Measurements from ENCODE around the gene MEIKIN.

DNA sequence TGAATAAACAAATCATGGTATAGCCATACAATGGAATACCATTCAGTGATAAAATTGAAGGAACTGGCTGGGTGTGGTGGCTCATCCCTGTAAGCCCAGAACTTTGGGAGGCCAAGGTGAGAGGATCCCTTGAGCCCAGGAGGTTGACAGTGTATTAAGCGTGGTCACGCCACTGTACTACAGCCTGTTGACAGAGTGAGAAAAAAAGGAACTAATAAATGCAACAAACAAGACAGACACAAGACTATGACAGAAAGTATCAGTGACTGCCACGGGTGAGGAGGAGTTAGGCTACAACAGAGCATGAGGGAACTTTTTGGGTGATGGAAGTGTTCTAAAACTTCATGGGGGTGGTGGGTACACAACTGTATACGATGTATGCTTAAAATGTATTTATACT is 150.9 kb downstream of the MEIKIN start:
- TF ChIP-seq, protein P1, sequence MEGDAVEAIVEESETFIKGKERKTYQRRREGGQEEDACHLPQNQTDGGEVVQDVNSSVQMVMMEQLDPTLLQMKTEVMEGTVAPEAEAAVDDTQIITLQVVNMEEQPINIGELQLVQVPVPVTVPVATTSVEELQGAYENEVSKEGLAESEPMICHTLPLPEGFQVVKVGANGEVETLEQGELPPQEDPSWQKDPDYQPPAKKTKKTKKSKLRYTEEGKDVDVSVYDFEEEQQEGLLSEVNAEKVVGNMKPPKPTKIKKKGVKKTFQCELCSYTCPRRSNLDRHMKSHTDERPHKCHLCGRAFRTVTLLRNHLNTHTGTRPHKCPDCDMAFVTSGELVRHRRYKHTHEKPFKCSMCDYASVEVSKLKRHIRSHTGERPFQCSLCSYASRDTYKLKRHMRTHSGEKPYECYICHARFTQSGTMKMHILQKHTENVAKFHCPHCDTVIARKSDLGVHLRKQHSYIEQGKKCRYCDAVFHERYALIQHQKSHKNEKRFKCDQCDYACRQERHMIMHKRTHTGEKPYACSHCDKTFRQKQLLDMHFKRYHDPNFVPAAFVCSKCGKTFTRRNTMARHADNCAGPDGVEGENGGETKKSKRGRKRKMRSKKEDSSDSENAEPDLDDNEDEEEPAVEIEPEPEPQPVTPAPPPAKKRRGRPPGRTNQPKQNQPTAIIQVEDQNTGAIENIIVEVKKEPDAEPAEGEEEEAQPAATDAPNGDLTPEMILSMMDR (IDR thresholded peaks at IDR 0.05; ENCODE audit: low read depth, low read length, missing input control) = no peak
- TF ChIP-seq, protein P2, sequence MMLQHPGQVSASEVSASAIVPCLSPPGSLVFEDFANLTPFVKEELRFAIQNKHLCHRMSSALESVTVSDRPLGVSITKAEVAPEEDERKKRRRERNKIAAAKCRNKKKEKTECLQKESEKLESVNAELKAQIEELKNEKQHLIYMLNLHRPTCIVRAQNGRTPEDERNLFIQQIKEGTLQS (IDR thresholded peaks at IDR 0.05) = no peak
- no peak for TF ChIP-seq SP1 (IDR thresholded peaks at IDR 0.05)
- TF ChIP-seq GABPA (IDR thresholded peaks at IDR 0.05 in 1 of 2, conservative IDR thresholded peaks at IDR 0.05 in 1 of 2) = no peak
- TF ChIP-seq, protein P3, sequence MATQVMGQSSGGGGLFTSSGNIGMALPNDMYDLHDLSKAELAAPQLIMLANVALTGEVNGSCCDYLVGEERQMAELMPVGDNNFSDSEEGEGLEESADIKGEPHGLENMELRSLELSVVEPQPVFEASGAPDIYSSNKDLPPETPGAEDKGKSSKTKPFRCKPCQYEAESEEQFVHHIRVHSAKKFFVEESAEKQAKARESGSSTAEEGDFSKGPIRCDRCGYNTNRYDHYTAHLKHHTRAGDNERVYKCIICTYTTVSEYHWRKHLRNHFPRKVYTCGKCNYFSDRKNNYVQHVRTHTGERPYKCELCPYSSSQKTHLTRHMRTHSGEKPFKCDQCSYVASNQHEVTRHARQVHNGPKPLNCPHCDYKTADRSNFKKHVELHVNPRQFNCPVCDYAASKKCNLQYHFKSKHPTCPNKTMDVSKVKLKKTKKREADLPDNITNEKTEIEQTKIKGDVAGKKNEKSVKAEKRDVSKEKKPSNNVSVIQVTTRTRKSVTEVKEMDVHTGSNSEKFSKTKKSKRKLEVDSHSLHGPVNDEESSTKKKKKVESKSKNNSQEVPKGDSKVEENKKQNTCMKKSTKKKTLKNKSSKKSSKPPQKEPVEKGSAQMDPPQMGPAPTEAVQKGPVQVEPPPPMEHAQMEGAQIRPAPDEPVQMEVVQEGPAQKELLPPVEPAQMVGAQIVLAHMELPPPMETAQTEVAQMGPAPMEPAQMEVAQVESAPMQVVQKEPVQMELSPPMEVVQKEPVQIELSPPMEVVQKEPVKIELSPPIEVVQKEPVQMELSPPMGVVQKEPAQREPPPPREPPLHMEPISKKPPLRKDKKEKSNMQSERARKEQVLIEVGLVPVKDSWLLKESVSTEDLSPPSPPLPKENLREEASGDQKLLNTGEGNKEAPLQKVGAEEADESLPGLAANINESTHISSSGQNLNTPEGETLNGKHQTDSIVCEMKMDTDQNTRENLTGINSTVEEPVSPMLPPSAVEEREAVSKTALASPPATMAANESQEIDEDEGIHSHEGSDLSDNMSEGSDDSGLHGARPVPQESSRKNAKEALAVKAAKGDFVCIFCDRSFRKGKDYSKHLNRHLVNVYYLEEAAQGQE (IDR thresholded peaks at IDR 0.05) = no peak
- TF ChIP-seq JUND (IDR thresholded peaks at IDR 0.05) = no peak
- no peak for TF ChIP-seq RAD21 (IDR thresholded peaks at IDR 0.05)
- TF ChIP-seq HNF4G (IDR thresholded peaks at IDR 0.05) = no peak
